Endometrial microvascular endothelial cells (primary cell): ENCODE results near the gene CHST9. TPM values are rescaled to one million over a fixed set of nuclear protein-coding genes. Genes with fewer than 3 reads are reported as not detected.

Experiments
- in situ Hi-C: cut with HindIII; loops from 2 replicates; pipeline ENCODE4 v1.10.0; 2017; ENCODE audit warnings: low sequenced_read_pairs, low pct_unique_long_range_greater_than_20kb; ENCODE audit errors: inconsistent ontology term
- total RNA-seq: library from RNA; depleted of rRNA; stranded (reverse); fragments of >200 nt; gene quantifications from one replicate; pipeline ENCODE4 v1.2.3, GENCODE V29; 2015; ENCODE audit errors: inconsistent ontology term

The CHST9 gene
- total RNA-seq, 1 donor from 2014 or later: not detected

DNA sequence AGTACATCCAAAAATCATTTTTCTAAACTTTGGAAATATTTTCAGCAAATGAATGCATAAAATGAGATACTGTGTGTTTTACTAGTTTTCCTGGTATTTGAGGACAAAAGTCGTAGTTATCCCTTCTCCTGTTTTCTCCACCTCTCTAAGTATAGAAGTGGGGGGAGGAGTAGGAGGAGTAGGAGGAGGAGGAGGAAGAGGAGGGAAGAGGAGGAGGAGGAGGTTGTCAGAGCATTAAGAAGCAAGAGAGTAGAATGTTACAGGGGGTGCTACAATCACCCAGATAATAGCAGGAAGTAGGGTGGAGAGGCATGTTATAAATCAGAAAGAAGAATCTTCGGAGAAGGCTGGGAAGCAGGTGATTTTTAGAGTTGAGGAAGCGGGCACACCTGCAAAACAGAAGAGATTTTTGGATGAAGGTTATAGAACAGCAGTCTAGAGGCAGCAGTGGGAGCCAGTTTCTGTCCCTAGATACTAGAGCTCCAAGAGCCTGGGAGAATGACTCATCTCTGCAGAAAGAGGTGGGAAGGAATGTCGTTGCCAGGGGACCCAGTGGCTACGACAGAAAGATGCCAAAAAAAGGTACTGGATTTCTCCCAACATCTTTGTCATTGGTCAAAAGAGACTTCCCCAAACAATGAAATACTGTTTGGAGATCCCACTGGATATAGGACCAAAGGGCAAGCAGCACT lies 275.4 kb downstream of the CHST9 start:
- in situ Hi-C loops: no loop called here

DNA sequence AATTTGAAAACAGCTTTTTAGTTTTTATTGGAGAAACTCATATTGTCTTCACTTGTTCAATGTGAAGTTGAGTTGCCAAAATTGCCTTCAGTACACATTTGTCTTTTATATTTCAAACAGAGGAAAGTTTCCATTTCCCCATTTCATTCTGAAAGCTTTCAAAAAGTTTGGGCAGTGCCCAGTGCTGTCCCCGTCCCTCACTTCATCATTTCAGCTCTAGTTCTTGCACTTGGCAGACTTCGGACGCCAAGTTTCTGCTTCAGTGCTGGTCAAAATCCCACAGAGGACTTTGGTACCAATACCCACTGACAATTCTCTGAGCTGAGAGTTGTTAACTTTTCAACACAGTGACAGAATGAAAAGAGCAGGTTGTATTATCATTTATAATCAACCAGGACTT lies 276.2 kb downstream of the CHST9 start:
- in situ Hi-C loops: no loop called here

DNA sequence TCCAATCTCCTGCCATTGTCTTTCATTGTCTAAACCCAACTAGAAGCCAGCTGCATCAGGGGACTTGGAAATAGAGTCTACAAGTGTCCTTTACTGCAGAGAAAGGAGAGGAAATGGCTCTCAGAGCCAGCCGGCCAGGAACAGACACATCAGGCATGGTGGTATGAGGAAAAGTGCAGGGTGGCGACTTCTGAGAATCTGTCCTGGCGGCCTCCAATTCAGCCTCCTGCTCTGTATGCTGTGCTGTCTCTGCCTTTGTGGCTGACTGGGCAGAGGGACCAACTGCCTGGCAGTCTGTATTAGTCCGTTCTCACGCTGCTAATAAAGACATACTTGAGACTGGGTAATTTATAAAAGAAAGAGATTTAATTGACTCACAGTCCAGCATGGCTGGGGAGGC lies 282.8 kb downstream of the CHST9 start:
- in situ Hi-C loops: no loop called here

DNA sequence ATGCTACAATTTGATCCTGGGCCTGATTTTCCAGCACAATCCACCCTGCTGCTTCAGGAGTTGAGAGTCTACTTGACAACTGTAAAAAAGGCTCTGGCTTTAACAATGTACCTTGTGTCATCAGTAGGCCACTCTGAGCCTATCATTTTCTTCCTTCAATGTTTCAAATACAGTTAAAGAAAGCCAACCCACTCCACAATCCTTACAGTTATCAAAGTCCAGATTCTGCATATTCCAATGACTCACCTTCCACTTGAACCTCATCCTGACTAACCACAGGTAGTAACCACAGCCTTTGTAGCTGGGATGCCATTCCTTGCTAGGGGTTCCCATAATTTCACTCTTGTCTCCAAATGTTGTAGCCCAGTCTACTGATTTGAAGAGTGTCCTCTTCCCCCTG lies 284.1 kb downstream of the CHST9 start:
- in situ Hi-C loops: no loop called here

DNA sequence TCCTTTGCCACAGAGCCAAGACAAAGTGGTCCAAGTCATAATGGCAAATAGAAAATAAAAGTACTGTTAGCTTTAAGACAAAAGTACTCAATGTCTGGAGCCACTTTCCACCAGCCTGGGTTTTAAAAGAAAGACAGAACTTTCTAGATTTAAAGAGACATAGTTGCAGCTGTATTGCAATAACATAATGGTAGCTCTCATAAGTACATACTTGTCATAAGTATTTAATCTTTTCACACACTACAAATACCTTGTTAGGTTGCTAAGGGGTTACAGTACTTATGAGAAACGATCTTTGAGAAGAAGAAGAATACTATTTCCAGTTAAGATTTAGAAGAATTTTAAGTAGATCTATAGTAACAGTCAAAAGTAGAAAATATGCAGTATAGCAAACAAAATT lies 290.7 kb downstream of the CHST9 start:
- in situ Hi-C loops: no loop called here

DNA sequence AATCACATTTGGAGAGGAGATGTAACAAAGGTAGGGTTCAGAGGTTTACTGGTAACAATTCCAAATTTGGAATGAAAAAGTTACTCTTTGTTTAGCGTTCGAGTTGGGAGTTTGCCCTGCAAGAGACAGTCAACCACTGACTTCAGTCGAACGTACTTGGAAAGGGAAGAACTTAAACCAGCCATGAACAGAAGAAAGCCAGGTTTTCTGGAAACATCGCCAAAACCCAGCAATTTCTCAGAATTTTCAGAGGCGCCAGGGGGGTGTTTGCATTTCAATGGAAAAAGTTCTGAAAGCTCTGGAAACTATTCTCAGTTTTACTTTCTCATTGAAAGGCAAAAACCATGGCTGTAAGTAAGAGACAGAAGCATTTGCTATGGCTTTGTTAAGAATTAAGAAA lies 291.1 kb downstream of the CHST9 start:
- in situ Hi-C loops: no loop called here

DNA sequence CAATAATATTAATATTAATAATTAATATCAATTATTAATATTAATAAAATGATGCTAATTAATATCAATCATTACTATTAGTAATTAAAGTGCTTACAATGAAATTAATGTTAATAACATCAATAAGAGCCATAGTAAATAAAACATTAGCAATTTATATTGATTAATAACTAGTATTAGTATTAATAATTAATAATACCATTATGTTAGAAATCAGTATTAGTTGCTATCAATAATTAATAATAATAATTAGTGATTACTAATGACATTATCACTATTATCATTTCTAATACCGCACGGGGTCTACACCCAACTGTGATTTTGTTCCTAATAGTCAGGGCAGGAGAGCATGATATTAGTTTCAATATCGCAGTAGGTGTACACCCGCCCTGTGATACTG lies 296.8 kb downstream of the CHST9 start:
- in situ Hi-C loops: no loop called here

DNA sequence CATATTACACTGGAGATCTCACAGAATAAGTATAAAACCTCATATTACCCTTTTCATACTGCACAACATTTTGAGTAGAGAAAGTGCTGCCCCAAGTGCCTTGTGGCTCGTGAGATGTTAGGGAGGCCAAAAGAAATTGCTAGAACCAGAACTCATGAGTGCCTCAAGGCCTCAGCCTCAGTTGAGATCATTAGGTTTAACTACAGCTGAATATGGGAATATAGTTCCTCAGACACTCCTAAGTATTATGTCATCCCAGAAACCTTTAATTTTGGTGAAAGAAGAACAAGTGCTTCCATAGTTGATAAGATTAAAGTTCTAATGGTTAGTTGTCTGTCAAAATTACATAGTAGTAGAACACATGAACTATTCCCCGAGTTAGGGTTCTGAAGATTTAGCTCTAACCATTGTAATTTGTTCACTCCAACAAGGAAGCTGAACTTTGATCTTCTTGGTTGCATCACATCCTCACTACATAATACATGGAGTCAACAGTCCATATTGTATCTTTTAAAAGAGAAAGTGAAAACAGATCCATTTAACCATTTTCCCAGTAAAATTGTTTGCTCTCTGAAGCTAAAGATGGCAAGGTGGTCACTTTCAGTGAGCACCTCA lies 310.0 kb downstream of the CHST9 start:
- in situ Hi-C loops: no loop called here

DNA sequence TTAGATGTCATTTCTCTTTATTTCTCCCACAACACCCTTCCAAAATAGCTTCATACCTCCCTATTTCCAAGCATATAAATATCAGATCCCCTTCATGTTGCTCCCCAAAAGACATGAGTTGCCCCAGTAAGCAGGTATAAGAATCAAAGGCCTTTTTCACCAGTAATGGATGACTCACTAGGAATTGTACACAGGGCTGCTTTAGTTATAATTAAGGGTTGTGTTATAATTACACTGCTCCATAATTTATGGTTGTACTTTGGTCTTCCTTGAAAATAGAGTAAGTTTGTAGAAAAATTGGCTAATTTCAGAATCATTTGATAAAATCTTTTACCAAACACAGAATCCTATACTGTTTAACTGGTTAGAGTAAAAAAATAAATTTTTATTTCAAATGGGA lies 310.8 kb downstream of the CHST9 start:
- in situ Hi-C loops: no loop called here

DNA sequence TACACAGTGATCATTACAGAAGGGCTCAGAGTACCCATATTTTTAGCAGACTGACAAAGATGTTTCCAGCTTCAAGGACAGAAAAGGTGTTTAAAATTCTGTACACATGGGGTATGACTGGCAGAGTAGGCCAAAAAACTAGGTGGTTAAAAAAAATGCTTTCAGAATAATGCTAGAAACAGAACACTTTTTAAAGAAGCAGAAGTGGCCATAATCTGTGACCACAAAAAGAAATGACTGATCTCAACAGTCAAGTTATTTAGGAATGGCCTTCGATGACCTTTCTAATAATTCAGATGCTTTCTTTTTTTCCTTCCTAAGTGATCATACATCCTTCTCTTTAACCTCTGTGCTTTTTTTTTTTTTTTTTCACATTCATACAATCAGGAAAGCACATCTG lies 315.5 kb downstream of the CHST9 start:
- in situ Hi-C loops: no loop called here

DNA sequence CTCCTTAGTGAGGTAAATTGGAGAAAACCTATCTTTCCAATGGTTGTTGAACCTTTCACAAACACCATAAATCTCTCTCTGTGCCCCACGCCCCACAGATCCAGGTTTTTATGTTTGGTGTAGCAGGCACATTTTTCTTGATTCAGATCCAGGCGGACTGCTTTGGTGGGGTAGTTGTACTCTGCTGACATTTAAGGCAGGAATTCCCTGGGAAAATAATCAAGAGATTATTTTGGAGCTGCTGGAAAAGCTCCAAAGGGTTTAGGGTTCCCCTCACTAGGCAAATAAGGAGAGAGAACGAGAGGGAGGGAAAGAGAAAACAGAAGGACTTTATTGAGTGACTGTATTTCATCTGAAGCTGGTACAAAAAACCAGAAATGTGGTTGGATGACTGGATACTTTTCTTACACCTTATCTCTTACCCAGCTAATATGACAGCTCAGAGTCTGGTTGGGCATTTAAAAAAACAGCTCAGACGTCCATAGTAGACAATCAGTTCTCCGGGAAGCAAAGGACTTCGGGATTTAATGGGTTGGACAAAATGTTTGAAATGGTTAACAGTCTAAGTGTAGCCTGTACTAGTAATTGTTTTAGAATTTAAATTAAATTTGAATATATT lies 316.0 kb downstream of the CHST9 start:
- in situ Hi-C loops: no loop called here

DNA sequence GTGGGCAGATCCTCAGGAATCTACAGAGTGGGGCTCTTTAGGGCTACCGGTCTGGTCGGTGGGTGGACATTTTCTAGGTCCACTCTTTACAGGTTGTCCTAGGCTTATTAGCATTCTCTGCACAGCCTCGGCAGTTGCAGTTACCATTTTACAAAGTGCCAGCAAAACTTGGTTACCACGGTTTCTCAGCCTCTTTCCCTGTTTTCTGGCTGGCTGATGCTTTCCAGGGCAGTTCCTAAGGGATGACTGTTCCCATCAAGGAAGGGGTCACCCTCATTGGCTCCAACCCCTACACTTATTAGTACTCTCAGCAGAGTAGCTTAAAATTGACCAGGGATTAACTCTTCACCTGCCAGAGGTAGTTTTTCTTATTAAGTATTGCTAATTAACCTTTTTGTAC lies 317.6 kb downstream of the CHST9 start:
- in situ Hi-C loops: no loop called here

DNA sequence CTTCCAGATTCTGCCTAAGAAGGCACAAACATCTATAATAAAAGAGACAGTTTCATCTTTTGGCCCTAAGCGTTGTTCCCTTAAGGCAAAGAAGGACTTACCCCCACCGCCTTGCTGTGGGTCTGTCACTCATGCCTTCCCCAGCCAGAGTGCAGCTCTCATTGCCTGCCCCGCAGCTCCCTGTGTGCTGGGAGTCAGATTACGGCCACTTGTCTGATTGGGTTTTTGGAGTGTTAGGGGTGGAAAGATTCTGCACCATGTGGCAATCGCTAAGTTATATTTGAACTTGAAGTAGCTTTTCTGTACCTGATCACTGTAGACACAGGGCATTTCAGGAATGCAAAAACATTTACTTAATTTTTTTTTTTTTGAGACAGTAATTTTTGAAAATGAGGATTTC lies 319.6 kb downstream of the CHST9 start, which contains the start of gene AQP4:
Gene AQP4 (minus strand): TSS at position 151 of the 400 bp plus-strand sequence. CDS start 18 bp downstream, at position 133.
- in situ Hi-C loops: no loop called here

DNA sequence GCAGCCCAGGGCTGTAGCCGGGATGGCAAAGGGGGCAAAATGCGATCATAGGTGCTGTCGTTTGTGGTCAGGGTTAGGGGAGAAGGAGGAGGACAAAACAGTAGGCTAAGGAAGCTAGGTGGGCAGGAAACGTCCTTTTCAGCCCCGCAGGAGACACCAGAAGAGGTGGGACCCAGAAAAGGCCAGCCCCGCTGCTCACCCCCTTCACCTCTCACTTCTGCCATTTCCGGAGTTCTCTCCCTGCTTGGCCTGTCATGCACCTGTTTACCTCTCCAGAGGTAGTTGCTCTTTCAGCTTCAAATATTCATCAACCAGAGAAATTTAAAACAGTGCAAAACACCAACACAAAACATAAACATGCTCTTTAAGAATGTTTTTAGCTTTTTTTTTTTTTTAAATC lies 320.4 kb downstream of the CHST9 start:
- in situ Hi-C loops: no loop called here

DNA sequence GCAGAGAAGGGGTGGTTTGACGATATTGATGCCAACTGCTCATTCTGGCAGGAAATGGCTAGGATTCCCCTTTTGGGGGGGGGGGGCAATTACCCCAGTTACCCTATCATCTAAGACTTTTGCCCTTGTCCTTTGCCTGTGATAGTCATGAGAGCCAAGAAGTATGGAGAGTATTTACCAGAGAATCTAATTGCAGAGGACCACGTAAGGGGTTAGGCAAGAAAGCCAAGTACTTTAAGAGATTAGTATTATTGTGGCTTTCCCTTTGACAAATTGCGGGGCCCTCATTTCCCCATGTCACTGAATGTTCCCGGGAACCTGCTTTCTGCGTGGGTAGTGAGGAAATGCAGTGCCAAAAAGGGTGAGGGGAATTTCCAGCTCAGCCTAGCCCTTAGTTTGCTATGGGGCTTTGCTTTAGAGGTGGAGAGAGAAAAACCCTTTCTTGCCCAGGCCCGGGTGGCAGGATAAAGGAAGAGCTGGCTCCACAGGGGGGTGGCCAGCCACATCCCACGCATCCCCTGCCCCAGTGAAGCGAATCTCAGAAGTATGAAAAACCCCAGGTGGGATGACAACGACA lies 321.1 kb downstream of the CHST9 start:
- in situ Hi-C loops: no loop called here

DNA sequence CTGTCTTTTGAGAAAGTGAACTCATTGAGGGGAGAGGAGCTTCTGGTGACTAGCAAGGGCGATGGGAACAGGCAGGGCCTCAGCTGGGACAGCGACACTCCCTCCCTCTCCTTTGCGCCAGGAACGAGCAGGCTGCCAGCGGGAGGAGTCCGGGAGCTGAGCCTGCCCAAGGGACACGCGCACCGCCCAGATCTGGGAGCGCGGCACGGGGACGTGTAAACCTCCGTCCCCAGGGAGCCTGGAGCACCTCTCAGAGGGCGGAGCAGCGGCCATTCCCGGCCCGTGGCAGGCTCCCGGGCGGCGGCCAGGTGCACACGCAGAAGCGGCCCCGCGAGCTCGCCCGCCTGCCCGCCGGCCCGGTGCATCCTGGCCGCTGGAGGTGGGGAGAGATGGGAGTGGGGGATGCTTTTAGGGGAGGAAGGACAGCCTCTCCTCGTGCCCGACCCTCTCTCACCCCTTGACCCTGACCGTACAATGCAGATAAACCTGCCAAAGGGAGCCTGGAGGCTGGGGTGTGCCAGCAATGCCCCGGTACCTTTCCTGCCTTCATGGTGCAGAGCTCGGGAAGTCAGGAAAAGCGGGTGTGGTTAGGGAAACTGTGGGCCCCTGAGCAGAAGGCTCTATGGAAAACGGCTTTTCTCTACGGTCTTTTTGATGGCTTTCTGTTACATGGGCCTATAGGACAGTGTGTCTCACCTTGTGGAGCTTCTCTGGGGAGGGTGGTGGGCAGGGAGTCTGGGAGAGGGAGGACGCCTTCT lies 321.8 kb downstream of the CHST9 start:
- in situ Hi-C loops: no loop called here

DNA sequence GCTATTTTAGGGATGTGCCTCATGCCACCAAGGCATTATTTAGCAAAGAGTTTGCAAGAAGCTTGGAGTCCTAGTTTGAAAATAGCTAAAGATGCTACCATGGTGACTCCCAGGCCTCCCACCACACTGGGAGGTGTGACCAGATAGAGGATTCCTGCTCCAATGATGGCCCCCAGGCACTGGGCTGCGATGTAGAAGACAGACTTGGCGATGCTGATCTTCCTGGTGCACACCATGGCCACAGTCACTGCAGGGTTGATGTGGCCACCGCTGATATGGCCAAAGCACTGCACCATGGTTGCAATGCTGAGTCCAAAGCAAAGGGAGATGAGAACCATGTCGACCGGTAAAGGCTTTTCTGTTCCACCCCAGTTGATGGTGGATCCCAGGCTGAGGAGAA lies 323.0 kb downstream of the CHST9 start:
- in situ Hi-C loops: no loop called here
